Cortex of kidney (tissue), 1 donor: ENCODE data around the gene NRG3.
"Not testable (repeated sequence)": the region's sequence is repeated elsewhere in the genome, so short reads cannot be mapped to it uniquely, and the experiment has no call there.

ENCODE experiments used
- DNase-seq: peaks from one replicate; lab custom pipeline; 2025; lab: John Stamatoyannopoulos, UW

The NRG3 gene

GRCh38 chr10:82282782-82283456 lies 407.9 kb downstream of the NRG3 start:
- no peak for DNase-seq

- no peak for DNase-seq
Observed at GRCh38 chr10:82284180-82284579, 409.2 kb downstream of the NRG3 start.

- DNase-seq: no peak
Observed at GRCh38 chr10:82288461-82288881, 413.5 kb downstream of the NRG3 start.

- DNase-seq: no peak
Observed at GRCh38 chr10:82289945-82290344, 415.0 kb downstream of the NRG3 start.

- DNase-seq: no peak
Observed at GRCh38 chr10:82294874-82295378, 419.9 kb downstream of the NRG3 start.

- DNase-seq: no peak
Observed at GRCh38 chr10:82308641-82309040, 433.6 kb downstream of the NRG3 start.

GRCh38 chr10:82310839-82311238 lies 435.8 kb downstream of the NRG3 start:
- DNase-seq: no peak

GRCh38 chr10:82313401-82313800 lies 438.4 kb downstream of the NRG3 start:
- DNase-seq: no peak

GRCh38 chr10:82318534-82318933 lies 443.5 kb downstream of the NRG3 start:
- no peak for DNase-seq

- DNase-seq: no peak
Observed at GRCh38 chr10:82319074-82319473, 444.1 kb downstream of the NRG3 start.

GRCh38 chr10:82319562-82319961 lies 444.6 kb downstream of the NRG3 start:
- DNase-seq: no peak

- DNase-seq: no peak
Observed at GRCh38 chr10:82321724-82322123, 446.7 kb downstream of the NRG3 start.

GRCh38 chr10:82331716-82332115 lies 456.7 kb downstream of the NRG3 start:
- no peak for DNase-seq

GRCh38 chr10:82335831-82336230 lies 460.8 kb downstream of the NRG3 start:
- no peak for DNase-seq

- no peak for DNase-seq
Observed at GRCh38 chr10:82340166-82340565, 465.2 kb downstream of the NRG3 start.

GRCh38 chr10:82349590-82349989 lies 474.6 kb downstream of the NRG3 start:
- DNase-seq: not testable (repeated sequence)

- no peak for DNase-seq
Observed at GRCh38 chr10:82353381-82353780, 478.4 kb downstream of the NRG3 start.

GRCh38 chr10:82358486-82359099 lies 483.6 kb downstream of the NRG3 start:
- DNase-seq: no peak

- no peak for DNase-seq
Observed at GRCh38 chr10:82361256-82361655, 486.3 kb downstream of the NRG3 start.

GRCh38 chr10:82377608-82378007 lies 502.6 kb downstream of the NRG3 start:
- DNase-seq: no peak

GRCh38 chr10:82378146-82378545 lies 503.2 kb downstream of the NRG3 start:
- DNase-seq: no peak

GRCh38 chr10:82383350-82383749 lies 508.4 kb downstream of the NRG3 start:
- no peak for DNase-seq

GRCh38 chr10:82390866-82391658 lies 516.1 kb downstream of the NRG3 start:
- no peak for DNase-seq
